ENCODE results near the gene MTHFD2L. TPM values are rescaled to one million over a fixed set of nuclear protein-coding genes. Genes with fewer than 3 reads are reported as not detected.

MTHFD2L gene
- total and polyA plus RNA-seq, 7 donors = 6.8 to 27.1 (median 16.2) TPM

GRCh38 chr4:74315376-74315775 is 157.5 kb downstream of the MTHFD2L start:
- H3K9me3 ChIP-seq = no peaks in the 10 kb centered on the region
- no peak for DNase-seq
- H3K4me1 ChIP-seq = peaks cover 0 to 2% (median 0%) of the 10 kb centered on the region in 4 donors
- no peaks in the 10 kb centered on the region for H3K27me3 ChIP-seq
- H3K4me3 ChIP-seq = no peak overlapping the region
- H3K36me3 ChIP-seq = no peaks in the 10 kb centered on the region
- WGBS, 2 donors = 81 to 90% methylated on average over 5 of the region's 5 CpGs
- intact Hi-C loops (cut with DNase I) = loop anchor here (10.0 kb wide), 1 partner anchor 121 kb away; no protein-coding TSS in a partner anchor
- TF ChIP-seq POLR2AphosphoS5 (IDR thresholded peaks at IDR 0.05) = no peak
- no peak for TF ChIP-seq CTCF (IDR thresholded peaks at IDR 0.05)
- TF ChIP-seq POLR2A (IDR thresholded peaks at IDR 0.05) = no peak
- no peak for TF ChIP-seq EP300 (IDR thresholded peaks at IDR 0.05)
- H3K27ac ChIP-seq = no peak overlapping the region

- H3K9me3 ChIP-seq = no peaks in the 10 kb centered on the region
- no peak overlapping the region for H3K4me3 ChIP-seq
- H3K27me3 ChIP-seq = no peaks in the 10 kb centered on the region
- intact Hi-C loops (cut with DNase I) = loop anchor here (10.0 kb wide), 1 partner anchor 122 kb away; no protein-coding TSS in a partner anchor
- no peak for DNase-seq
- H3K36me3 ChIP-seq = no peaks in the 10 kb centered on the region
- peaks cover 0 to 5% (median 0%) of the 10 kb centered on the region in 4 donors for H3K4me1 ChIP-seq
- H3K27ac ChIP-seq = no peak overlapping the region
- TF ChIP-seq POLR2AphosphoS5 (IDR thresholded peaks at IDR 0.05) (no peak), CTCF (IDR thresholded peaks at IDR 0.05) (no peak), EP300 (IDR thresholded peaks at IDR 0.05) (no peak), POLR2A (IDR thresholded peaks at IDR 0.05) (no peak)
- WGBS, 2 donors = 28 to 52% methylated on average over 2 of the region's 2 CpGs
Observed at GRCh38 chr4:74316397-74316796, 158.5 kb downstream of the MTHFD2L start.

GRCh38 chr4:74317616-74318246 is 159.8 kb downstream of the MTHFD2L start:
- H3K27ac ChIP-seq = no peak overlapping the region
- intact Hi-C loops (cut with DNase I) = loop anchor here (10.0 kb wide), 1 partner anchor 123 kb away; no protein-coding TSS in a partner anchor
- no peak overlapping the region for H3K4me3 ChIP-seq
- peaks cover 0 to 5% (median 0%) of the 10 kb centered on the region in 4 donors for H3K4me1 ChIP-seq
- no peaks in the 10 kb centered on the region for H3K27me3 ChIP-seq
- 83 to 86% methylated on average over 3 of the region's 3 CpGs for WGBS, 2 donors
- no peak for DNase-seq
- TF ChIP-seq POLR2AphosphoS5 (IDR thresholded peaks at IDR 0.05) = no peak
- TF ChIP-seq EP300 (IDR thresholded peaks at IDR 0.05) = no peak
- no peak for TF ChIP-seq CTCF (IDR thresholded peaks at IDR 0.05)
- no peak for TF ChIP-seq POLR2A (IDR thresholded peaks at IDR 0.05)
- no peaks in the 10 kb centered on the region for H3K9me3 ChIP-seq
- no peaks in the 10 kb centered on the region for H3K36me3 ChIP-seq

- intact Hi-C loops (cut with DNase I) = loop anchor here (10.0 kb wide), 1 partner anchor 123 kb away; no protein-coding TSS in a partner anchor
- H3K27me3 ChIP-seq = no peaks in the 10 kb centered on the region
- H3K9me3 ChIP-seq = no peaks in the 10 kb centered on the region
- WGBS, 2 donors = 40 to 74% methylated on average over 2 of the region's 2 CpGs
- no peak for TF ChIP-seq POLR2AphosphoS5 (IDR thresholded peaks at IDR 0.05)
- TF ChIP-seq POLR2A (IDR thresholded peaks at IDR 0.05) = no peak
- no peak for TF ChIP-seq EP300 (IDR thresholded peaks at IDR 0.05)
- no peak for TF ChIP-seq CTCF (IDR thresholded peaks at IDR 0.05)
- H3K27ac ChIP-seq = no peak overlapping the region
- H3K4me3 ChIP-seq = no peak overlapping the region
- no peaks in the 10 kb centered on the region for H3K36me3 ChIP-seq
- no peak for DNase-seq
- H3K4me1 ChIP-seq = peaks cover 0 to 5% (median 0%) of the 10 kb centered on the region in 4 donors
Observed at GRCh38 chr4:74318276-74318675, 160.4 kb downstream of the MTHFD2L start.
